GM10248 (cell line): ENCODE data around the gene KBTBD12.

Experiments used
- CTCF ChIA-PET: fragments of 300-600 bp; sonication (Branson Sonifier 250); formaldehyde crosslinking; extraction: SDS; loops from one replicate; lab custom pipeline; 2021; ENCODE audit warnings: antibody characterized with exemption; lab: Yijun Ruan, JAX
- POLR2A ChIA-PET: fragments of 350-650 bp; sonication (Branson Sonifier 250); formaldehyde crosslinking; extraction: SDS; loops from one replicate; lab custom pipeline; 2020; ENCODE audit warnings: antibody characterized with exemption; lab: Yijun Ruan, JAX
- DNase-seq: peaks from one replicate; pipeline ENCODE4 v3.0.0; 2012; ENCODE audit errors: extremely low spot score
- CTCF ChIP-seq: IDR thresholded peaks from 2 replicates; pipeline ENCODE4 v1.5.1; 2012; ENCODE audit warnings: mild to moderate bottlenecking, low read depth; ENCODE audit errors: extremely low read depth, missing control alignments, control extremely low read depth

Gene KBTBD12

GRCh38 chr3:127999509-128000106 lies 84.6 kb downstream of the KBTBD12 start:
- ChIA-PET POLR2A (no interaction called here), CTCF (interaction anchor here (1.0 kb wide), 1 partner anchor 18 kb away, joined by 3 read pairs; no protein-coding TSS in a partner anchor)
- no peak for DNase-seq
- TF ChIP-seq CTCF, result no peak

GRCh38 chr3:128001576-128001975 lies 86.5 kb downstream of the KBTBD12 start:
- POLR2A ChIA-PET, result no interaction called here
- no peak for TF ChIP-seq CTCF
- DNase-seq, result no peak
- CTCF ChIA-PET, result no interaction called here

- ChIA-PET CTCF (no interaction called here), POLR2A (no interaction called here)
- DNase-seq, result no peak
- TF ChIP-seq CTCF, result no peak
These were observed 89.6 kb downstream of the KBTBD12 start for GRCh38 chr3:128004661-128005060.

GRCh38 chr3:128006061-128007032 lies 91.3 kb downstream of the KBTBD12 start:
- no peak for TF ChIP-seq CTCF
- no peak for DNase-seq
- CTCF ChIA-PET, result interaction anchor here (1.3 kb wide), 1 partner anchor 10 kb away, joined by 3 read pairs; no protein-coding TSS in a partner anchor
- POLR2A ChIA-PET, result no interaction called here

GRCh38 chr3:128007033-128007424 lies 92.0 kb downstream of the KBTBD12 start:
- ChIA-PET CTCF (interaction anchor here (0.6 to 1.3 kb wide), 2 partner anchors 9 to 120 kb away, joined by 3 read pairs; no protein-coding TSS in a partner anchor), POLR2A (no interaction called here)
- no peak for DNase-seq
- no peak for TF ChIP-seq CTCF
